ENCODE data around the gene ABCD2.

- TF ChIP-seq RAD21 (IDR thresholded peaks at IDR 0.05; ENCODE audit: low read depth) (no peak), CEBPB (IDR thresholded peaks at IDR 0.05) (no peak), CREB1 (IDR thresholded peaks at IDR 0.05; ENCODE audit: low read depth) (no peak), EP300 (IDR thresholded peaks at IDR 0.05; ENCODE audit: borderline replicate concordance) (no peak), EGR1 (IDR thresholded peaks at IDR 0.05) (no peak), NFIC (IDR thresholded peaks at IDR 0.05) (no peak), REST (IDR thresholded peaks at IDR 0.05; ENCODE audit: low read depth) (no peak), YY1 (IDR thresholded peaks at IDR 0.05; ENCODE audit: low read depth) (no peak)
These were observed 315 bp downstream of the ABCD2 start for GRCh38 chr12:39619316-39619659.
